Measurements from ENCODE around the gene ZNF146. TPM values are rescaled to one million over a fixed set of nuclear protein-coding genes. Genes with fewer than 3 reads are reported as not detected.
"Not testable (repeated sequence)": the region's sequence is repeated elsewhere in the genome, so short reads cannot be mapped to it uniquely, and the experiment has no call there.

Gene ZNF146
- total and polyA plus RNA-seq, 9 donors, result 38.1 to 73.8 (median 56.2) TPM

DNA sequence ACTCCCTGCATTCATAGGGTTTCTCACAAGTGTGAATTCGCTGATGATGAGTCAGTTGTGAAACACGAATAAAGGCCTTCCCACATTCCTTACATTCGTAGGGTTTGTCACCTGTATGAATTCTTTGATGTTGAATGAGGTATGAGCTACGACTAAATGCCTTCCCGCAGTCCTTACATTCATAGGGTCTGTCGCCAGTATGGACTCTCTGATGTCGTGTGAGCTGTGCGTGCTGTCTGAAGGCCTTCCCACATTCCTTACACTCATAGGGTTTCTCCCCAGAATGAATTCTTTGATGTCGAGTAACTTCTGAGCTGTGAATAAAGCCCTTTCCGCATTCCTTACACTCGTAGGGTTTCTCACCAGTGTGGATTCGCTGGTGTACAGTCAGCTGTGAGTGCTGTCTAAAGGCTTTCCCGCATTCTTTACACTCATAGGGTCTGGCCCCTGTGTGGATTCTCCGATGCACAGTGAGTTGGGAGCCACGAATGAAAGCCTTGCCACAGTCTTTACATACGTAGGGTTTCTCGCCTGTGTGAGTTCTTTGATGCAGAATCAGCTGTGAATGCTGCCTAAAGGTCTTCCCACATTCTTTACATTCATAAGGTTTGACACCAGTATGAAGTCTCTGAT lies 32.2 kb upstream of the ZNF146 start:
- intact Hi-C loops (cut with DNase I), result no loop called here
- Histone ChIP-seq H3K27me3 (no peaks in the 10 kb centered on the region), H3K4me1 (ENCODE audit: insufficient read depth) (no peaks in the 10 kb centered on the region), H3K4me3 (no peak overlapping the region), H3K36me3 (no peaks in the 10 kb centered on the region), H3K9me3 (no peaks in the 10 kb centered on the region), H3K27ac (no peak overlapping the region)
- DNase-seq, result no peak
- 81 to 85% (median 83%) methylated on average over 17 of the region's 17 CpGs for WGBS, 3 donors
- TF ChIP-seq, protein P1, sequence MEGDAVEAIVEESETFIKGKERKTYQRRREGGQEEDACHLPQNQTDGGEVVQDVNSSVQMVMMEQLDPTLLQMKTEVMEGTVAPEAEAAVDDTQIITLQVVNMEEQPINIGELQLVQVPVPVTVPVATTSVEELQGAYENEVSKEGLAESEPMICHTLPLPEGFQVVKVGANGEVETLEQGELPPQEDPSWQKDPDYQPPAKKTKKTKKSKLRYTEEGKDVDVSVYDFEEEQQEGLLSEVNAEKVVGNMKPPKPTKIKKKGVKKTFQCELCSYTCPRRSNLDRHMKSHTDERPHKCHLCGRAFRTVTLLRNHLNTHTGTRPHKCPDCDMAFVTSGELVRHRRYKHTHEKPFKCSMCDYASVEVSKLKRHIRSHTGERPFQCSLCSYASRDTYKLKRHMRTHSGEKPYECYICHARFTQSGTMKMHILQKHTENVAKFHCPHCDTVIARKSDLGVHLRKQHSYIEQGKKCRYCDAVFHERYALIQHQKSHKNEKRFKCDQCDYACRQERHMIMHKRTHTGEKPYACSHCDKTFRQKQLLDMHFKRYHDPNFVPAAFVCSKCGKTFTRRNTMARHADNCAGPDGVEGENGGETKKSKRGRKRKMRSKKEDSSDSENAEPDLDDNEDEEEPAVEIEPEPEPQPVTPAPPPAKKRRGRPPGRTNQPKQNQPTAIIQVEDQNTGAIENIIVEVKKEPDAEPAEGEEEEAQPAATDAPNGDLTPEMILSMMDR (IDR thresholded peaks at IDR 0.05), result no peak
- TF ChIP-seq POLR2A (IDR thresholded peaks at IDR 0.05) (no peak), EP300 (IDR thresholded peaks at IDR 0.05) (no peak)

DNA sequence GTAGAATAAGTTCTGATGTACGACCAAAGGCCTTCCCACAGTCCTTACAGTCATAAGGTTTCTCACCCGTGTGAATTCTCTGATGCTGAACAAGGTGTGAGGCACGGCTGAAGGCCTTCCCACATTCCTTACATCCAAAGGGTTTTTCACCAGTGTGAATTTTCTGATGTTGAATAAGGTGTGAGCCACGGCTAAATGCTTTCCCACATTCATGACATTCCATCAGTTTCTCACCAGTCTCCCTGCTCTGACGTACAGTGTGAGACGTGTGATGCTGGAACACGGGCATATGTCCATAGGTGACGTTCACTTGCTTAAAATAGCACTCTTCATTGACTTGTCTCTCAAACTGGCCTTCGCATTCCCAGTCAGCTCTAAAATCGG lies 31.7 kb upstream of the ZNF146 start:
- Histone ChIP-seq H3K27me3 (no peaks in the 10 kb centered on the region), H3K27ac (no peak overlapping the region), H3K36me3 (no peaks in the 10 kb centered on the region), H3K4me3 (no peak overlapping the region), H3K4me1 (ENCODE audit: insufficient read depth) (no peaks in the 10 kb centered on the region), H3K9me3 (no peaks in the 10 kb centered on the region)
- 81 to 83% (median 82%) methylated on average over 10 of the region's 10 CpGs for WGBS, 3 donors
- TF ChIP-seq POLR2A (IDR thresholded peaks at IDR 0.05), result no peak
- DNase-seq, result no peak
- intact Hi-C loops (cut with DNase I), result no loop called here

DNA sequence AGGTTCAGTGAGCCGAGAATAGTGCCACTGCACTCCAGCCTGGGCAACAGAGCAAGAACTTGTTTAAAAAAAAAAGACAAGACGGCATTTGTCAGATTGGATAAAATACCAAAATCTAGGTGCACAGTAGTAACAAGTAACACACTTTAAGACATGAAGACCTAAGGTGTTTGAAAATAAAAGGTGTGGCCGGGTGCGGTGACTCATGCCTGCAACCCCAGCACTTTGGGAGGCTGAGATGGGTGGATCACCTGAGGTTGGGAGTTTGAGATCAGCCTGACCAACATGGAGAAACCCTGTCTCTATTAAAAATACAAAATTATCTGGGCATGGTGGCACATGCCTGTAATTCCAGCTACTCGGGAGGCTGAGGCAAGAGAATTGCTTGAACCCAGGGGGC lies 28.2 kb upstream of the ZNF146 start:
- H3K4me1 ChIP-seq (ENCODE audit: insufficient read depth); H3K27me3 ChIP-seq; H3K27ac ChIP-seq; intact Hi-C loops (cut with DNase I); H3K36me3 ChIP-seq; H3K4me3 ChIP-seq; DNase-seq; H3K9me3 ChIP-seq: not testable (repeated sequence)
- WGBS, 3 donors, result 90 to 94% (median 93%) methylated on average over 5 of the region's 5 CpGs

DNA sequence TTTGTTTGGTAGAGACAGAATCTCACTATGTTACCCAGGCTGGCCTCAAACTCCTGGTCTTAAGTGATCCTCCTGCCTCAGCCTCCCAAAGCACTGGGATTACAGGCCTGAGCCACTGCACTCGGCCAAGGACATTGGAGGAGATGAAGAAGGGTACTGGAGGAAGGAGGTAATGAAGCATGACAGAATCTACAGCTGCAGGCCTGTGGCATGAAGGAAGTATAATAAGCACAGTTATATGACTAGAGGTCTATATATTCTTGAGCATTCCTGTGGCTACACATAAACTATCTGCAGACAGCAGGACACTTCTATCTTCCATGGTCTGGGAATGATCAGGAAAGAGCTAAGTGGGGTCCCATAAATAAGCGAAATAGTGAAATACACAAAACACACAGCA lies 18.7 kb upstream of the ZNF146 start:
- Histone ChIP-seq H3K4me1 (ENCODE audit: insufficient read depth) (no peaks in the 10 kb centered on the region), H3K36me3 (no peaks in the 10 kb centered on the region), H3K27me3 (no peaks in the 10 kb centered on the region), H3K27ac (no peak overlapping the region), H3K9me3 (no peaks in the 10 kb centered on the region), H3K4me3 (no peak overlapping the region)
- no peak for TF ChIP-seq EP300 (IDR thresholded peaks at IDR 0.05)
- TF ChIP-seq, protein P1 (IDR thresholded peaks at IDR 0.05), result no peak
- no peak for TF ChIP-seq POLR2A (IDR thresholded peaks at IDR 0.05)
- intact Hi-C loops (cut with DNase I), result no loop called here
- WGBS, 3 donors, result 94 to 95% (median 95%) methylated on average over 2 of the region's 2 CpGs
- DNase-seq, result no peak

DNA sequence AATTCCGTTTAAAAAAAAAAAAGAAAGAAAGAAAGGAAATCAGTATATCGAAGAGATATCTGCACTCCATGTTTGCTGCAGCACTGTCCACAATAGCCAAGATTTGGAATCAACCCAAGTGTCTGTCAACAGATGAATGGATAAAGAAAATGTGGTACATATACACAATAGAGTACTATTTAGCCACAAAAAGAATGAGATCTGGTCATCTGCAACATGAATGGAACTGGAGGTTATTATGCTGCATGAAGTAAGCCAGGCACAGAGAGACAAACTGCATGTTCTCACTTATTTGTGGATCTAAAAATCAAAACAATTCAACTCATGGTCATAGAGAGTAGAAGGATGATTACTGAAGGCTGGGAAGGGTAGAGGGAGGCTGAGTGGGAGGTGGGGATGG lies 16.8 kb upstream of the ZNF146 start:
- no peaks in the 10 kb centered on the region for H3K4me1 ChIP-seq (ENCODE audit: insufficient read depth)
- H3K27me3 ChIP-seq, result no peaks in the 10 kb centered on the region
- DNase-seq, result no peak
- H3K36me3 ChIP-seq, result no peaks in the 10 kb centered on the region
- intact Hi-C loops (cut with DNase I), result no loop called here
- WGBS, 3 donors, result 89 to 98% (median 94%) methylated on average over 2 of the region's 2 CpGs
- no peaks in the 10 kb centered on the region for H3K9me3 ChIP-seq
- H3K27ac ChIP-seq, result no peak overlapping the region
- TF ChIP-seq POLR2A (IDR thresholded peaks at IDR 0.05) (no peak), EP300 (IDR thresholded peaks at IDR 0.05) (no peak)
- TF ChIP-seq, protein P1 (IDR thresholded peaks at IDR 0.05), result no peak
- H3K4me3 ChIP-seq, result no peak overlapping the region
